Occipital lobe (tissue), 2 donors: Measurements from ENCODE around the gene HPN. TPM values are rescaled to one million over a fixed set of nuclear protein-coding genes. Genes with fewer than 3 reads are reported as not detected.
A peak's percentile ranks its signal among the peaks of the same experiment; 100 is the strongest.
"Not testable (repeated sequence)": the region's sequence is repeated elsewhere in the genome, so short reads cannot be mapped to it uniquely, and the experiment has no call there.

Source experiments
- DNase-seq: peaks from one replicate; lab custom pipeline; 2025; lab: John Stamatoyannopoulos, UW
- total RNA-seq: library from RNA; depleted of rRNA; stranded (reverse); fragments of >200 nt; gene quantifications from one replicate; pipeline ENCODE4 v1.2.3, GENCODE V29; 2014

Gene HPN
- total RNA-seq, 1 donor from 2014 or later = not detected

GRCh38 chr19:35101949-35102348 lies 60.4 kb downstream of the HPN start:
- DNase-seq = not testable (repeated sequence)

GRCh38 chr19:35103614-35104013 lies 62.1 kb downstream of the HPN start:
- DNase-seq = not testable (repeated sequence)

- no peak for DNase-seq
Measured at GRCh38 chr19:35104361-35104760, 62.8 kb downstream of the HPN start.

GRCh38 chr19:35105047-35105410 lies 63.5 kb downstream of the HPN start:
- no peak for DNase-seq

GRCh38 chr19:35105411-35106290 lies 64.1 kb downstream of the HPN start:
- no peak for DNase-seq

- peak; percentile 74 for DNase-seq
Measured at GRCh38 chr19:35106291-35106583, 64.7 kb downstream of the HPN start.

- DNase-seq = no peak
Measured at GRCh38 chr19:35106898-35107541, 65.5 kb downstream of the HPN start.

- DNase-seq = peak; percentile 74
Measured at GRCh38 chr19:35107545-35107944, 66.0 kb downstream of the HPN start.

- DNase-seq = no peak
Measured at GRCh38 chr19:35108730-35109129, 67.2 kb downstream of the HPN start.

GRCh38 chr19:35109395-35110112 lies 68.0 kb downstream of the HPN start:
- DNase-seq = no peak

- DNase-seq = no peak
Measured at GRCh38 chr19:35110974-35111373, 69.5 kb downstream of the HPN start.

GRCh38 chr19:35112995-35113688 lies 71.6 kb downstream of the HPN start:
- DNase-seq = no peak

- DNase-seq = peak; percentile 29
Measured at GRCh38 chr19:35114353-35115176, 73.0 kb downstream of the HPN start.

GRCh38 chr19:35115177-35115951 lies 73.8 kb downstream of the HPN start, which contains the start of gene FXYD3:
Gene FXYD3, plus strand, starts transcription at chr19:35115823. Its CDS starts 3,554 bp downstream, at chr19:35119377.
- DNase-seq = peak; percentile 66

Other genes with a start within 250 kb of the HPN start
- gene ZNF30, start 114.8 kb upstream of the HPN start, total RNA-seq = 9.8 TPM
- gene ZNF792, start 77.5 kb upstream of the HPN start, total RNA-seq = 19.0 TPM
- gene GRAMD1A, start 41.4 kb upstream of the HPN start, total RNA-seq = 29.6 TPM
- 1.1 TPM for gene SCN1B, start 11.3 kb upstream of the HPN start, total RNA-seq
- not detected for gene FXYD3, start 74.1 kb downstream of the HPN start, total RNA-seq
- 14.2 TPM for gene LGI4, start 93.3 kb downstream of the HPN start, total RNA-seq
- gene FXYD1, start 97.1 kb downstream of the HPN start, total RNA-seq = not detected
- gene FXYD7, start 101.5 kb downstream of the HPN start, total RNA-seq = 24.0 TPM
- not detected for gene FXYD5, start 113.0 kb downstream of the HPN start, total RNA-seq
- gene FAM187B, start 187.0 kb downstream of the HPN start, total RNA-seq = not detected
- 3.1 TPM for gene LSR, start 207.3 kb downstream of the HPN start, total RNA-seq
- gene USF2, start 227.2 kb downstream of the HPN start, total RNA-seq = 36.0 TPM
- gene HAMP, start 240.8 kb downstream of the HPN start, total RNA-seq = not detected